HTR-8/SVneo (cell line): ENCODE data around the gene ARHGAP11A.
"Not testable (repeated sequence)": the region's sequence is repeated elsewhere in the genome, so short reads cannot be mapped to it uniquely, and the experiment has no call there.

Experiments used
- DNase-seq: peaks from one replicate; pipeline ENCODE4 v3.0.0; 2011; ENCODE audit warnings: low spot score, mixed read lengths; ENCODE audit not compliant: insufficient read length
- FAIRE-seq: peaks from 2 replicates; lab custom pipeline; 2011; peaks lifted over from hg19 to GRCh38; lab: Jason Lieb, UNC

ARHGAP11A gene

DNA sequence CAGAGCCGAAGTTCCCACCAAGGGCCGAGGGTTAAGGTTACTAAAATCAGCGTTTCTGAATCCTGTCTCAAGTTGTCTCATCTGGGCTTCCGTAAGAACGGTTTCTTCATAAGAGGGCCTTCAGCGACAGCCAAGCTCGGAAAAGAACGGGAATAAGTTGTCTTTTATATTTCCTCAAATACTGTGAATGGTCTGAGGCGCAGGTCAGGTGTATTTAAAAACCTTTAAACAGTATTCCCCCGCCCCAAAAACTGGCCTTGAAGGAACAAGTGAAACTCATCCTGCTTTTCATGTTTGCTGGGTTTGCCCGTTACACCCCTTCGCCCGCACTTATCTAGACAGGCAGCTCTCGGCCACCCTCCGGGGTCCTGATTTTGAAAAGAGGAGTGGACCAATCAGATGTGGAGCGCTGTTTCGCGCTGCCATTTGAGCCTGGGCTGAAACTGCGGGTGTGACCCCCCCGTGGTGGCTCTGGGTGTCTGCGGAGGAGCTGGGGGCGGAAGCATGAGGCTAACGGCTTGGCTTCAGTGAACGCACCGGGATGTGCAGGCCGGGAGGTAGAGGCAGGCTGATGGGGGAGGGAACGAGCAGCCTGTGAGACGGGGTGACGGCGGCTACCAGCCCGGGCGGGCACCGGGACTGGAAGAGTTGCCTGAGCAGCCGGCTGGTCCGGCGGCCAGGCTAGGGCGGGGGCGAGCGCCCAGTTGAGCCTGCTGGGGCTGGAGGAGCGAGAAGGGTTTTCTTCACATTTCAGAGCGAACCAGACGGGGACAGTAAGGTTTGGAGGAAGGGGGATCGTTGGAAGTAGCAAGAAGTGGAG, at the start of gene ARHGAP11A:
TSS of gene ARHGAP11A (plus strand) at position 454 of the 820 bp plus-strand sequence. CDS start 708 bp downstream, outside the sequence.
- DNase-seq = peak; percentile 56
- not testable (repeated sequence) for FAIRE-seq

DNA sequence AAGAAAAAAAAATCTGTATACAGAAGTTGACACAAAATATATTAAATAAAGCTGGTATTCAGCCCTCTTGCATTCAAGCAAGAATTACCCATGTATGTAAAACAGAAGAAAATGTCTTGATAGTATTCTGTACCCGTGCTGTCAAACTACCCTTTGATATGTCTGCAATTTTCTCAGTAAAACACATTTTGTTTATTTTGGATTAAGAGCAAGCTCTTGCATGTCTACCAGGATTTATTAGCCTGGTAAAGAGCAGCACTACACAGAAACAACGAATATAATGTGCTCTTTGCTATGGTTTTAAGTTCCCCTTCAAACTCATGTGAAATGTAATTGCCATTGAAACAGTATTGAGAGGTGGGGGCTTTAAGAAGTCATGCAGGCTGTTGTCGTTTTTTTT, 46.3 kb upstream of the ARHGAP11A start:
- FAIRE-seq, DNase-seq: not testable (repeated sequence)

DNA sequence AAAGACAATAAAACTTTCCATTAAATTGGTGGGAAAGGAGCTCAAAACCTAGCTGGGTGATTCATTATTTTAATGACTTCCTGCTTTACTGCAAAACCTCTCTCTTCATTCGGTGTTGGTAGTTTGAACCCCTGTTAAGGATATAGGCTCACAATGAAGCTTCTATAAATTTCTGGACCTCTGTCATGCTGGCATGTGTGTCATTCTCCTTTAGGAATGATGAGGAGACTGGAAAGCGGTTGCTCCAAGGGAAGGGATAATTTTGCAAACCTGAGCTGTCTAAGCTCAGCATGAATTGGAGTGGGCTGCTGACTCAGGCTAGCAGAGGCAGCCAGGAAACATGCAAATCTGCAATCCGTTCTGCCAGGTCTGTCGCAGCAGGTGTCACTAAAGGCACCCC, 36.8 kb upstream of the ARHGAP11A start:
- not testable (repeated sequence) for FAIRE-seq, DNase-seq

DNA sequence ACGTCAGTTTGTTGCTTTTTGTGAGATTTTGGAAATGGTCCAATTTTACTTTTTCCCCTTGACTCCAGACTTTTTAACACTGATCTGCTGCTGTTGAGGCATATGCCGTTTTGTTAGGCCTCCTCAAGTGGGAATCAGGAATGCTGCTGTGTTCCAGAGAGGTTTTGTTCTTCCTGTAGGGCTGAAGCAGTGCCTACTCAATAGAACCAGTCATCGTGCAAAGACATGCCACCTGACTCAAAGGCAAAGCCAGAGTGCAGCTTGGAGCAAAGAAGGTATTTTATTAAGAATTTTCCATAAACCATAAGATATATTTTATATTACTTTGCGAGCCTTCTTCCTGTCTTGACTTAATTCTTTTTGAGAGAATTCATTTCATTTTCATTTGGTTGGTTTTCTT, 29.5 kb upstream of the ARHGAP11A start:
- not testable (repeated sequence) for DNase-seq, FAIRE-seq

DNA sequence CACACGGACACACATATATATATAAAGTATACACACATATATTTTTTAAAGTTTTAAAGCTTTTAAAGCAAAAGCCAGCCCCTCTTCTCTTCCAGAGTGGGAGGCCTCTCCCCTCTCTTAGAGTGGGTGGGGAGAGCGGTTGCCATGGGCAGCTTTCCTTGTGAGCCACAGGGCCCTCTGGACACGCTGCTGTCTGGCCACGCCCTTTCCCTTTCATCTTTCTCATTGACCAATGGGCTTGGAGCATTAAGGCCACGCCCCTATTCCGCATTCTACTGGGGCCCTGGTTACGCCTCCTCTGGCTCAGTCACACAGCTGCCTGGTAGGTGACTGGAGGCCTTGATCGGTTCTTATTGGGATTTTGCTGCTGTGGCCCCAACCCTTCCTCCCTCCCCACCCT, 22.2 kb upstream of the ARHGAP11A start, which contains the start of gene GOLGA8N:
TSS of gene GOLGA8N (plus strand) at position 306 of the 400 bp plus-strand sequence.
- not testable (repeated sequence) for FAIRE-seq, DNase-seq

DNA sequence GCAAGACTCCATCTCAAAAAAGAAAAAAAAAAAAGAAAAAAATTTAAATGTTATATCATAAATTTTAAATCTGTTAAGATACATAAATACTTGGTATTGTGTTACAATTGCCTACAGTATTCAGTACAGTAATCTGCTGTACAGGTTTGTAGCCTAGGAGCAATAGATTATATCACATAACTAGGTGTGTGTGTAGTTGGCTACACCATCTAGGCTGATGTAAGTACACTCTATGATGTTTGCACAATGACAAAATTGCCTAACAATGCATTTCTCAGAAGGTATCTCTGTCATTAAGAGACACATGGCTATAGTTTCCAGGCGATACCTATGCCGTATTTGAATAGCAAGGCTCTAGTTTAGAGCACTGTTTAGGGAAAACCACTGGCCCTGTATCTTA, 5.8 kb upstream of the ARHGAP11A start:
- not testable (repeated sequence) for FAIRE-seq

GRCh38 chr15:32610719-32611118, 4.6 kb upstream of the ARHGAP11A start:
- FAIRE-seq, DNase-seq: not testable (repeated sequence)

More for the DNA sequence above, 5.8 kb upstream of the ARHGAP11A start:
- not testable (repeated sequence) for DNase-seq

- not testable (repeated sequence) for DNase-seq, FAIRE-seq
Observed at GRCh38 chr15:32614712-32615050, 623 bp upstream of the ARHGAP11A start.

- FAIRE-seq, DNase-seq: not testable (repeated sequence)
Observed at GRCh38 chr15:32615871-32616426, 645 bp downstream of the ARHGAP11A start.

GRCh38 chr15:32636410-32636809, 21.1 kb downstream of the ARHGAP11A start:
- DNase-seq (no peak), FAIRE-seq (no peak)

DNA sequence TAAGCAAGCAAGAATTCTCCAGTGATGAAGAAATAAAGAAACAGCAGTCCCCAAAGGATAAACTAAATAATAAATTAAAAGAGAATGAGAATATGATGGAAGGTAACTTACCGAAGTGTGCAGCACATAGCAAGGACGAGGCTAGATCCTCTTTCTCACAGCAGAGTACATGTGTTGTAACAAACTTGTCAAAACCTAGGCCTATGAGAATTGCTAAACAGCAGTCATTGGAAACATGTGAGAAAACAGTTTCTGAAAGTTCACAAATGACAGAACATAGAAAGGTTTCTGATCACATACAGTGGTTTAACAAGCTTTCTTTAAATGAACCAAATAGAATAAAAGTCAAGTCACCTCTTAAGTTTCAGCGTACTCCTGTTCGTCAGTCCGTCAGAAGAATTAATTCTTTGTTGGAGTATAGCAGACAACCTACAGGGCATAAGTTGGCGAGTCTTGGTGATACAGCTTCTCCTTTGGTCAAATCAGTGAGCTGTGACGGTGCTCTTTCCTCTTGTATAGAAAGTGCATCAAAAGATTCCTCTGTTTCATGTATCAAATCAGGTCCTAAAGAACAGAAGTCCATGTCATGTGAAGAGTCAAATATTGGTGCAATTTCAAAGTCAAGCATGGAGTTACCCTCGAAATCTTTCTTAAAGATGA, 21.7 kb downstream of the ARHGAP11A start:
- FAIRE-seq = no peak
- DNase-seq = no peak

- FAIRE-seq (no peak), DNase-seq (no peak)
Observed at GRCh38 chr15:32637704-32638103, 22.4 kb downstream of the ARHGAP11A start.

DNA sequence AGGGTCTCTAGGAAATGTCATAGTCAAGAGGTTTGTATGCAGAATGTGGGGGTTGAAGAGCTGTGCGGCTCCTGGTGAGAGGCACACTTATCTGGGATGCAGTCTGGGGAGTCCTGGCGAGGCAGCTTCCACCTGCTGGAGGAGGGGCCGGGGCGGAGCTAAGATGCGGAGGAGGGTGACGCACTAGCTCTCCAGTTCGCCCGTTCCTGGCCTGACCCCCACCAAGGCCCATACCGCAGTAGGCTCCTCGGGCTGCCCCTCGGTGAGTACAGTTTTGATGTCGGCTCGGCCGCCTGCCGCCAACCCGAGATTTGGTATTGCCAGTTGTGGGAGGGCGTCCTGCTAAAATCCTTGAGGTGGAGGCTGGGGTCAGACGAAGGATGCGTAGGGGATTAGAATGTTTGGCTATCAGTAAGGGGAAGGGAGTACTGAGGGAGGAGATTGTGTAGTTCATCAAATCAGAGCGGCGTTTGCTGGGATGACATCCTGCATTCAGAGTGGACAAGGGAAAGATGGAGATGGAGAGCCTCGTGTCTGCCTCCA, 26.3 kb downstream of the ARHGAP11A start, which contains the start of gene SCG5:
TSS of gene SCG5 (plus strand) at position 194 of the 543 bp plus-strand sequence. CDS start 1,883 bp downstream, outside the sequence.
- DNase-seq = no peak
- no peak for FAIRE-seq

DNA sequence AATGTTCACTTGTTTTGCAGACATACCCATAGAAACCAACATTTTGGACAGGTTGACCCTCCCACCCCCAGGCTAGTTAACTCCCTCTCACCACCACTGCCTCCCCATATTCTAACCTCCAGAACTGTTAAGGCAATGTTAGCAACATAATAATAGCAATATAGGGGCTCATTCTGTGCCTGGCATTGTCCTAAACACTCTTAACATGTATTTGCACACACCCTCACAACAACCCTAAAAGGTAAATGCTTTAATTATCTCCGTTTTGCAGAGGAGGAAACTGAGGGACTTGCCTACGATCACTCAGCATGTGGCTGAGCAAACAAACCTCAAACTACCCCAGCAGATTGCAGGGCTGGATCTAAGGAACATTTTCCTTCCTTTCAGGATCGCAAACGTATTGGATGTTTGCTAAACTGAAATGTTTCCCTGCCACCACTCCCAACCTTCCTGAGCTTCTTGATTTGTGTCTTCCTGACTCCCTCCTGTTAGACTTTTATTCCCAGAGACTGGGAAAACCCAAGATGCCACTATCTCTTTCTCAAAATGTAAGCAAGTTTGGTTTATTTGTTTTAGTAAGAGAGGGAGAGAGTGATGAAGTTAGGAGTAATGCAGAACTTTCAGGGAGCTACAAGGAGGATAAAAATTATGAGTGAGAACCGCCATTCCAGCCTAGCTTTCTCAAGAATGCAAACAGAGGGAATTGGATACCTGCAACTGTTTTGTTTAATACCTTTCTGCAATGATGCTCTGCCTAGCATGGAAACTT, 27.5 kb downstream of the ARHGAP11A start:
- no peak for DNase-seq
- FAIRE-seq = no peak

GRCh38 chr15:32643907-32644445, 28.7 kb downstream of the ARHGAP11A start:
- DNase-seq = no peak
- FAIRE-seq = no peak

DNA sequence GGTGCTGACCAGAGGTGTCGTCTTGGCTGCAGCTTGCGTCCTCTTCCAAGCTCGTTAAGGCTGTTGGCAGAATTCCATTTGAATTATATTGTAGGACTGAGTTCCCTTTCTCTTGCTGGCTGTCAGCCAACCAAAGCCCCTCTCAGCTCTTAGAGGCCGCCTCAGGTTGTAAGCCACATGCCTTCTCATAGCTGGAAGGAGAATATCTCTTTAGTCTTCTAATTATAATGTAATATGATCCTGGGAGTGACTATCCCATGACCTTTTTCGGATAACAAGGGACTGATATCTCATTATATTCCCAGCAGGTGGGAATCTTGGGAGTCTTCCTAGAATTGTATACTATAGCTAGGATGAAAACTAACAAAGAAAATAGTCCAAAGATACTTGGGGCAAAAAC, 31.0 kb downstream of the ARHGAP11A start:
- FAIRE-seq = no peak
- no peak for DNase-seq

DNA sequence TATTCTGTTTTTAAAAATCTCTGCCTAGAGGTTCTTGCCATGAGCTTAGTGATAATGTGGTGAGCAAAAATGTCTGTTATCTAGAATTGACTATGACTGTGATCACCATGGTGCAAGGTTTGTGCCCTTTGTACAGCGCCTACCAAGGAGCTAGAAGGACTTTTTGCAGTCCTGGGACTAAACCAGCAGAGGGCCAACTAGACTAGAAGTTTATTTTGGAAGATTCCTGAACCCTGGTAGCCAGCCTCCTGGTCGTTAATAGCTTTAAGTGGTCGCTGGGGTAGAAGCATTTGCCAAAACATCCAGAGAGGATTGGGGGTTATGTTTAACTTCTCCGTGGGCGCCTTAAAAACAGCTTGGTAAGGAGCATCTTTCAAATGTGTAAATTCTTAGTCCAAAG, 34.0 kb downstream of the ARHGAP11A start:
- DNase-seq (no peak), FAIRE-seq (no peak)

- FAIRE-seq (no peak), DNase-seq (peak; percentile 67)
Observed at GRCh38 chr15:32651229-32651837, 36.0 kb downstream of the ARHGAP11A start.

GRCh38 chr15:32652178-32652577, 36.9 kb downstream of the ARHGAP11A start:
- FAIRE-seq = no peak
- no peak for DNase-seq
